ENCODE measurements around the gene THRSP.
"Not testable (repeated sequence)": the region's sequence is repeated elsewhere in the genome, so short reads cannot be mapped to it uniquely, and the experiment has no call there.

Gene THRSP

DNA sequence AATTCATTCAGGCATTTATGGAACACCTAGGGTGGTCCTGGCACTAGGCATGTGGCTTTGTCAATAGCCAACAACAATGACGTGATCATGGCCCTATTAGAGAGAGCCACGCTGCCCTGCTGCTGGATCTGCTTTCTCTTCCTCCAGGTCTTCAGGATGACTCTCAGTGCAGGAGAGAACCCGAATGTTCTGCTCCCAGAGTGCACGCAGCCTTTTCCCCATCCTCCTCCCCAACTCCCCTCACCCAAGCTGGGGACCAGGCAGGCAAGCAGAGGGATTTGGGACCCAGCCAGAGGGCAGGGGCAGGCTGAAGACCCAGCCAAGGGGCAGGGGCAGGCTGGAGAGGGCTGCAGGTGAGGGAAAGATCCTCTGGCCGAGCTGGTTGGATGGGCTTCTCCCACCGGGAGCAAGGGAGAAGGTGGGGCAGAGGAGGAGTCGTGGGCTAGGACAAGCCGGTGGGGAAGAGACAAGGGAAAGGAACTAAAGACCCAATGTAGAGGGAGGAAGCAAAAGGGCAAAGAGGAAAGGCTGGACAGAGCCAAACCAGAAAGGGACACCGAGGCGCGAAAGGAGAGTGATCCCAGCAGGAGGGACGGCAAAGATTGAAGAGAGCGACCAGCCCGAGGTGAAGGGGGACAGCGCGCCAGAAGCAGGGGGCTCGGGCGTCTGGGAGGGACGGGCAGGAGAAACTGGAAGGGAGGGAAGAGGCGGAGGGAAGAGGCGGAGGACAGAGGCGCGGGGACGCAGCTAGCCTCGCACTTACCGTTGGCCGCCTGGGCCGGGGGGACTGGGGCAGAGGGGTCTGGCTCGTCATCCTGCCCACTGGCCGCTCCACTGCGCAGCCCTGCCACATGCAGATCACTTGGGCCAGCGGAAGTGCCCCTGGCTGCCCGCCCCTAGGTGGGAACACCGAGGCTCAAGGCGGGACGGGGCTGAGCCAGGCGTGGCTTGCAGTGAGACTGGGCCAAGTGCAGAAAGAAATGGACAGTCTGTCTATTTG lies 41.0 kb upstream of the THRSP start, which contains the start of gene KCTD14:
Gene KCTD14 (minus strand): TSS at position 880 of the 1,000 bp plus-strand sequence. CDS start 27 bp downstream, at position 853.
- no peak for TF ChIP-seq CTCF (conservative IDR thresholded peaks at IDR 0.05; ENCODE audit: low read depth)
- DNase-seq (ENCODE audit: low spot score), result no peak
- CTCF ChIA-PET, result no interaction called here
- H3K27ac ChIP-seq, result peak within 1 kb of the TSS; percentile 57
- POLR2A ChIA-PET (ENCODE audit: low non-redundant PET), result no interaction called here

DNA sequence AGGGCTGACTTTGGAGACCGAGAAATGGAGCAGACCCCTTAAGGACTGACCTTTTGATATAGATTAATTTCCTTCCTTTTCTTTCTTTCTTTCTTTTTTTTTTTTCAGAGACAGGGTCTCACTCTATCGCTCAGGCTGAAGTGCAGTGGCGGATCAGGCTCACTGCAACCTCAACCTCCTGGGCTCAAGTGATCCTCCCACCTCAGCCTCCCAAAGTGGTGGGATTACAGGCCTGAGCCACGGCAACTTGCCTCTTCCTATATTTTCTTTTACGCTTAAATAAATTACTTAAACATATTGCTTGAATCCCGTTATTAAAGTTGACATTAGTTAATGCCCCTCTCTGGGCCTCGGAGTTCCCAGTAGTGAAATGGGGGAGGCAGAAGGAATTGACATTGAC lies 40.2 kb upstream of the THRSP start:
- H3K27ac ChIP-seq, result peak overlapping the region; percentile 57
- POLR2A ChIA-PET (ENCODE audit: low non-redundant PET), result no interaction called here
- CTCF ChIA-PET, result no interaction called here
- no peak for DNase-seq (ENCODE audit: low spot score)
- TF ChIP-seq CTCF (conservative IDR thresholded peaks at IDR 0.05; ENCODE audit: low read depth), result no peak

GRCh38 chr11:78025378-78025777 lies 38.3 kb upstream of the THRSP start:
- POLR2A ChIA-PET (ENCODE audit: low non-redundant PET), result no interaction called here
- no peak overlapping the region for H3K27ac ChIP-seq
- CTCF ChIA-PET, result interaction anchor here (0.6 kb wide), 1 partner anchor 52 kb away, joined by 3 read pairs; no protein-coding TSS in a partner anchor
- no peak for DNase-seq (ENCODE audit: low spot score)
- no peak for TF ChIP-seq CTCF (conservative IDR thresholded peaks at IDR 0.05; ENCODE audit: low read depth)

DNA sequence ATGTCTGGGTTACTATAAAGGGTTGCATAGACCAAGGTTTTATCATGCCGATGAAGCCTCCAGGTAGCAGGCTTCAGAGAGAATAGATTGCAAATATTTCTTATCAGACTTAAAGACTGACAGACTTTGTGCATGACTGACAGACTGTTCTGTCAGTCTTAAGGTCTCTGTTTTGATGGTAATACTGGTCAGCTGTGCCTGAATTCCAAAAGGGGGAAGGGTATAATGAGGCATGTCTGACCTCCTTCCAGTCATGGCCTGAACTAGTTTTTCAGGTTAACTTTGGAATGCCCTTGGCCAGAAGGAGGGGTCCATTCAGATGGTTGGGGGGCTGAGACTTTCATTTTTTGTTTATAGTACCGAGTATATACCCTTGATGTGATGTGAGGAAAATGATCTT lies 35.9 kb upstream of the THRSP start:
- DNase-seq (ENCODE audit: low spot score), result no peak
- ChIA-PET CTCF (no interaction called here), POLR2A (ENCODE audit: low non-redundant PET) (interaction anchor here (0.7 kb wide), 1 partner anchor 1588 kb away, joined by 8 read pairs; no protein-coding TSS in a partner anchor)
- H3K27ac ChIP-seq, result no peak overlapping the region
- TF ChIP-seq CTCF (conservative IDR thresholded peaks at IDR 0.05; ENCODE audit: low read depth), result no peak

DNA sequence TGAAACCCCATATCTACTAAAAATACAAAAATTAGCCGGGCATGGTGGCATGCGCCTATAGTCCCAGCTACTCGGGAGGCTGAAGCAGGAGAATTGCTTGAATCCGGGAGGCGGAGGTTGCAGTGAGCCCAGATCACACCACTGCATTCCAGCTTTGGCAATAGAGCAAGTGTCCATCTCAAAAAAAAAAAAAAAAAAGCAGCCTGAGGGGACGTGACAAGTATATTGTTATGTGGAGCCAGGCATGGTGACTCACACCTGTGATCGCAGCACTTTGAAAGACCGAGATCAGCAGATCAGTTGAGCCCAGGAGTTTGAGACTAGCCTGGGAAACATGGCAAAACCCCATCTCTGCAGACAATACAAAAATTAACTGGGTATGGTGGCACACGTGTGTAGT lies 35.2 kb upstream of the THRSP start:
- CTCF ChIA-PET, result not testable (repeated sequence)
- POLR2A ChIA-PET (ENCODE audit: low non-redundant PET), result interaction anchor here (0.7 kb wide), 1 partner anchor 1589 kb away, joined by 8 read pairs; no protein-coding TSS in a partner anchor

GRCh38 chr11:78030429-78031325 lies 33.0 kb upstream of the THRSP start:
- ChIA-PET POLR2A (ENCODE audit: low non-redundant PET) (no interaction called here), CTCF (interaction anchor here (0.6 to 2.0 kb wide), 3 partner anchors 15 to 901 kb away, joined by 3 to 6 read pairs (median 4); no protein-coding TSS in a partner anchor)
- peak overlapping the region; percentile 47 for H3K27ac ChIP-seq
- DNase-seq (ENCODE audit: low spot score), result no peak
- TF ChIP-seq CTCF (conservative IDR thresholded peaks at IDR 0.05; ENCODE audit: low read depth), result no peak

More for the DNA sequence above, 35.2 kb upstream of the THRSP start:
- DNase-seq (ENCODE audit: low spot score); H3K27ac ChIP-seq: not testable (repeated sequence)
